ENCODE data around the gene KIAA0319L. TPM values are rescaled to one million over a fixed set of nuclear protein-coding genes. Genes with fewer than 3 reads are reported as not detected.

Gene KIAA0319L
- 38.2 and 49.3 TPM in 2 replicates for total RNA-seq

GRCh38 chr1:35557118-35557610, at the start of gene KIAA0319L:
KIAA0319L (minus strand) TSS chr1:35557403; CDS start chr1:35554491, 2,912 bp downstream.

GRCh38 chr1:35573198-35574124, 16.3 kb upstream of the KIAA0319L start, which contains the start of gene TFAP2E:
TFAP2E (plus strand) TSS chr1:35573314; CDS start chr1:35573578, 264 bp downstream.

GRCh38 chr1:35557611-35558373, 589 bp upstream of the KIAA0319L start, which contains the start of gene NCDN:
NCDN (plus strand) TSS chr1:35557799; CDS start chr1:35558191, 392 bp downstream.

Other genes with a start within 250 kb of the KIAA0319L start
- 37.3 and 38.6 TPM in 2 replicates for gene NCDN, start 396 bp upstream of the KIAA0319L start, total RNA-seq
- under 0.01 and 0.20 TPM in 2 replicates for gene TFAP2E, start 15.9 kb upstream of the KIAA0319L start, total RNA-seq
- gene PSMB2, start 84.1 kb upstream of the KIAA0319L start, total RNA-seq: 19.8 and 23.3 TPM in 2 replicates
- 11.8 and 13.3 TPM in 2 replicates for gene C1orf216, start 161.5 kb upstream of the KIAA0319L start, total RNA-seq
- gene CLSPN, start 212.6 kb upstream of the KIAA0319L start, total RNA-seq: 9.9 and 22.7 TPM in 2 replicates

Data from subcutaneous preadipocyte (primary cell).